Body of pancreas (tissue), 4 donors: ENCODE results near the gene GPC4. TPM values are rescaled to one million over a fixed set of nuclear protein-coding genes. Genes with fewer than 3 reads are reported as not detected.
A peak's percentile ranks its signal among the peaks of the same experiment; 100 is the strongest.

Experiments
- ATAC-seq: fragments of 150-250 bp; one replicate; pipeline ENCODE4 v1.9.1; 2016
- DNase-seq, 4 donors: peaks; one replicate each; pipeline ENCODE4 v3.0.0-alpha.2; 2019
- H3K27ac ChIP-seq, 4 donors: fragments of 200-600 bp; sonication (generic); 1 replicate in 3 of 4; 2 replicates in 1 of 4; pipeline versions ENCODE4 v1.5.1 to v1.6.1; 2016 to 2019; ENCODE audit warnings: mild to moderate bottlenecking in 1 of 4, mixed read lengths in 1 of 4, moderate library complexity in 1 of 4
- H3K27me3 ChIP-seq, 2 donors: fragments of 200-600 bp; sonication (generic); one replicate each; pipeline ENCODE4 v1.6.0; 2016; ENCODE audit warnings: mild to moderate bottlenecking in 1 of 2
- H3K36me3 ChIP-seq, 2 donors: fragments of 200-600 bp; sonication (generic); replicated peaks in 1 of 2; 2 replicates each; pipeline ENCODE4 v1.5.1; 2016; ENCODE audit warnings: low read depth in 2 of 2; ENCODE audit not compliant: insufficient read depth in 1 of 2
- H3K4me1 ChIP-seq: fragments of 200-600 bp; sonication (generic); one replicate; pipeline ENCODE4 v1.6.0; 2016
- H3K4me3 ChIP-seq, 2 donors: fragments of 200-600 bp; sonication (generic); 1 replicate in 1 of 2; 2 replicates in 1 of 2; pipeline ENCODE4 v1.5.1; 2016 to 2019
- H3K9me3 ChIP-seq, 3 donors: fragments of 200-600 bp; sonication (generic); 1 replicate in 2 of 3; 2 replicates in 1 of 3; pipeline ENCODE4 v1.5.1; 2016
- POLR2A ChIP-seq, 3 donors: fragments of 450-650 bp; IDR thresholded peaks; one replicate each; pipeline ENCODE4 v1.6.1; 2016; ENCODE audit warnings: antibody characterized with exemption in 3 of 3, mild to moderate bottlenecking in 2 of 3
- WGBS, 2 donors: methylation state at CpG; one replicate each; pipeline ENCODE4 v1.1.5; 2017; 5-methylcytosine and 5-hydroxymethylcytosine counted together
- intact Hi-C: fragments of 100-400 bp; cut with DNase I; formaldehyde crosslinking; loops from one replicate; pipeline ENCODE4 v1.15.1; 2023
- total RNA-seq, 2 donors: library from RNA; depleted of rRNA; stranded (reverse); fragments of >200 nt; gene quantifications; one replicate each; pipeline ENCODE4 v1.1.0, GENCODE V29; 2016
- TF ChIP-seq, protein P1 (sequence below), 7 experiments: fragments of 450-650 bp in 4 of 7; fragments of 200-600 bp in 3 of 7; sonication (generic) in 3 of 7; IDR thresholded peaks; one replicate each; pipeline ENCODE4 v1.5.1; 2016 to 2019; ENCODE audit warnings: antibody characterized with exemption in 7 of 7

Gene GPC4
- 10 to 100 TPM in 1 of 2 donors, 1 to 10 TPM in 1; 9.3 to 11.2 TPM for total RNA-seq

DNA sequence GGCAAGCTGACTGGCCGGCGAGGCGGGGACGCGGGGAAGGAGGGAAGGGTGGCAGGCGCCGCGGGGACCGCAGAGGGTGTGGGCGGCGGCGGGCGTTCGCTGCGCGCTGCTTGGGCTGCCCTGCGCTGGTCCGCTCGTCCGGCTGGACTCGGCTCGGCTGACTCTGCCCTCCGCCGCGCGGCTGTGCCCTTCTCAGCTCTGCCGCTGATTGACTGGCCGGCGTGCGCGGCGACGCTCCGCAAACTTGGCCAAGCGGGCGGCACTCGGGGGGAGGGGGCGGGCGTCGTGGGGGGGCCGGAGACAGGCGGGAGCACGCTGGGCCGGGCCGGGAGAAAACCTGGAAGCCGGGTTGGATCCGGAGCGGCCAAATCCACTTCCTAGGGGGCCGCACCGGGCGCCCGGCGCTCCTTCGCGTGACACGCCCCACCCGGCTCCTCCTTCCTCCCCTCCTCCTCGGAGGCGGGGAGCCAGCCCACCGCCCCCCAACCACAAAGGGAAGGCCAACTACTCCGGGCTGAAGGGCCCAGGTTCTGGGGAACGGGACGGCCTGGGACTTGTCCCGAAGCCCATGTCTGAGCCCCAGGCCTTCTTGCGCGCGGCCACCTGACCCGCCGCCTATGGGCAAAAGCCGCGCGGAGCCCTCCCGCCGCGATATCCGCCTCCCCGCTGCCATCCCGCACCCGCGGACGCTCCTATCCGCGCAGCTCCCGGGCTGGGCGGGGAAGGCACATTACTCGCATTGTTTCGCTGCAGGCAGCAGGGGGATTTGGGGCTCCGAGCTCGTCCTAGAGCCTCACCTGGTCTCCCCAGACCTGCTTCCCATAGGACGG lies at the start of gene GPC4:
TSS of gene GPC4 (minus strand) at position 214 of the 830 bp plus-strand sequence. CDS start 524 bp downstream, outside the sequence.
- TF ChIP-seq POLR2A (IDR thresholded peaks at IDR 0.05) = peak; percentile 65 to 76 (median 74)
- TF ChIP-seq, protein P1, sequence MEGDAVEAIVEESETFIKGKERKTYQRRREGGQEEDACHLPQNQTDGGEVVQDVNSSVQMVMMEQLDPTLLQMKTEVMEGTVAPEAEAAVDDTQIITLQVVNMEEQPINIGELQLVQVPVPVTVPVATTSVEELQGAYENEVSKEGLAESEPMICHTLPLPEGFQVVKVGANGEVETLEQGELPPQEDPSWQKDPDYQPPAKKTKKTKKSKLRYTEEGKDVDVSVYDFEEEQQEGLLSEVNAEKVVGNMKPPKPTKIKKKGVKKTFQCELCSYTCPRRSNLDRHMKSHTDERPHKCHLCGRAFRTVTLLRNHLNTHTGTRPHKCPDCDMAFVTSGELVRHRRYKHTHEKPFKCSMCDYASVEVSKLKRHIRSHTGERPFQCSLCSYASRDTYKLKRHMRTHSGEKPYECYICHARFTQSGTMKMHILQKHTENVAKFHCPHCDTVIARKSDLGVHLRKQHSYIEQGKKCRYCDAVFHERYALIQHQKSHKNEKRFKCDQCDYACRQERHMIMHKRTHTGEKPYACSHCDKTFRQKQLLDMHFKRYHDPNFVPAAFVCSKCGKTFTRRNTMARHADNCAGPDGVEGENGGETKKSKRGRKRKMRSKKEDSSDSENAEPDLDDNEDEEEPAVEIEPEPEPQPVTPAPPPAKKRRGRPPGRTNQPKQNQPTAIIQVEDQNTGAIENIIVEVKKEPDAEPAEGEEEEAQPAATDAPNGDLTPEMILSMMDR (IDR thresholded peaks at IDR 0.05) = peak in 3 of 7 experiments; percentile 18 to 21 (median 19)
- ATAC-seq (peak; percentile 89), DNase-seq (peak; percentile 83 to 85 (median 84))
- 1% methylated on average over 54 of the region's 90 CpGs; no CpG with 5 or more reads in 1 of the 2 donors for WGBS, 2 donors
- Histone ChIP-seq H3K4me1 (peaks cover 25% of the 10 kb centered on the region), H3K27ac (peak within 1 kb of the TSS; percentile 37 to 78 (median 75)), H3K9me3 (no peaks in the 10 kb centered on the region), H3K27me3 (no peaks in the 10 kb centered on the region), H3K4me3 (peak within 1 kb of the TSS; percentile 31 to 54), H3K36me3 (no peaks in the 10 kb centered on the region)
- intact Hi-C loops = no loop called here

- H3K27me3 ChIP-seq = no peaks in the 10 kb centered on the region
- 76 to 88% methylated on average over 2 of the region's 2 CpGs for WGBS, 2 donors
- H3K9me3 ChIP-seq = no peaks in the 10 kb centered on the region
- no peaks in the 10 kb centered on the region for H3K4me1 ChIP-seq
- no peak overlapping the region for H3K4me3 ChIP-seq
- no peak for ATAC-seq
- intact Hi-C loops = no loop called here
- DNase-seq = no peak
- no peaks in the 10 kb centered on the region for H3K36me3 ChIP-seq
- no peak overlapping the region for H3K27ac ChIP-seq
- TF ChIP-seq, protein P1 (IDR thresholded peaks at IDR 0.05) = no peak
- TF ChIP-seq POLR2A (IDR thresholded peaks at IDR 0.05) = no peak
Observed at GRCh38 chrX:133461231-133461630, 45.9 kb upstream of the GPC4 start.

DNA sequence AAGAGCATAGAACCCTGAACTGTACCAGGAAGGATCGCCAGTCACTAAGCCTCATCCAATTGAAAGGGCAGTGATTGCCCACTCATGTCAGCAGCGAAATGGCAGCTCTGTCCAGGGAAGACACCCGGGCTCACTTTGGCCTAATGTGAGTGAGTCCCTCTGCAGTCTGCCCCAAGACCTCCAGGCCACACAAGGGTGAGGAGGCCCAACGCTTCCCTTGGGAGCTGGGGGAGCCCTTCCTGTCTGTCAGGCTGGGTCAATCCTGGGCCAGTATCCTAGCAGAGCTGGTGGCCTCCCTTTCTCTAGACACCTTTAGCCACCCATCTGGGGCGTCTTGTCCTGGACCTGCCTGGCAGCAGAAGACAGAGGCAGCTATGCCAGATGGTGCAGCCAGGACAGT lies 39.6 kb upstream of the GPC4 start:
- ATAC-seq = no peak
- 73 to 79% methylated on average over 3 to 4 of the region's 5 CpGs for WGBS, 2 donors
- Histone ChIP-seq H3K27me3 (no peaks in the 10 kb centered on the region), H3K4me1 (no peaks in the 10 kb centered on the region), H3K36me3 (no peaks in the 10 kb centered on the region), H3K4me3 (no peak overlapping the region), H3K27ac (no peak overlapping the region), H3K9me3 (no peaks in the 10 kb centered on the region)
- TF ChIP-seq, protein P1 (IDR thresholded peaks at IDR 0.05) = no peak
- no peak for TF ChIP-seq POLR2A (IDR thresholded peaks at IDR 0.05)
- DNase-seq = no peak
- intact Hi-C loops = no loop called here

GRCh38 chrX:133454491-133454914 lies 39.2 kb upstream of the GPC4 start:
- ATAC-seq = no peak
- H3K27ac ChIP-seq = no peak overlapping the region
- WGBS, 2 donors = 80 to 100% methylated on average over 1 to 3 of the region's 3 CpGs

More at GRCh38 chrX:133454491-133454914, 39.2 kb upstream of the GPC4 start:
- H3K4me1 ChIP-seq = no peaks in the 10 kb centered on the region
- H3K27me3 ChIP-seq = no peaks in the 10 kb centered on the region
- no peaks in the 10 kb centered on the region for H3K36me3 ChIP-seq
- no peak for TF ChIP-seq POLR2A (IDR thresholded peaks at IDR 0.05)
- TF ChIP-seq, protein P1 (IDR thresholded peaks at IDR 0.05) = no peak
- no peak overlapping the region for H3K4me3 ChIP-seq
- no peaks in the 10 kb centered on the region for H3K9me3 ChIP-seq
- intact Hi-C loops = no loop called here
- no peak for DNase-seq
